HCT116 (cell line): ENCODE results near the gene ZP1. TPM values are rescaled to one million over a fixed set of nuclear protein-coding genes. Genes with fewer than 3 reads are reported as not detected.

Experiments used
- ATAC-seq: fragments of 200-7000 bp; cut with Tn5 transposase; 2 replicates; pipeline ENCODE4 v1.9.1; 2020; ENCODE audit warnings: mild to moderate bottlenecking, moderate library complexity
- BruUV-seq: library from RNA; stranded (reverse); fragments of 400-500 nt; replicated peaks from 2 replicates; lab custom pipeline; 2021; lab: Mats Ljungman, UMichigan
- CTCF ChIA-PET: fragments of 300-600 bp; sonication (Branson Sonifier 250); formaldehyde crosslinking; loops from one replicate; lab custom pipeline; 2021; ENCODE audit warnings: antibody characterized with exemption; lab: Charles Lee
- POLR2A ChIA-PET: fragments of 300-600, 350-600 bp; sonication (Branson Sonifier 250); formaldehyde crosslinking; loops from one replicate; lab custom pipeline; 2021; ENCODE audit warnings: antibody characterized with exemption; lab: Charles Lee
- RAD21 ChIA-PET, 2 experiments: fragments of 300-600 bp; sonication (Branson Sonifier 250); formaldehyde crosslinking; loops; one replicate each; lab custom pipeline; 2023; ENCODE audit warnings: low total read pairs in 2 of 2; ENCODE audit not compliant: uncharacterized antibody in 2 of 2, unreplicated experiment in 2 of 2, low non-redundant PET in 1 of 2; lab: Charles Lee
- DNase-seq: peaks from one replicate; pipeline ENCODE4 v3.0.0-alpha.2; 2010; ENCODE audit warnings: low read depth, low spot score
- H2AFZ ChIP-seq: fragments of 200-600 bp; shearing (Covaris generic), sonication (generic); 2 replicates; pipeline ENCODE4 v1.6.1; 2017; ENCODE audit warnings: low read depth, mixed run types, mixed read lengths, antibody characterized with exemption, low read length; ENCODE audit not compliant: poor library complexity, severe bottlenecking
- H3K27ac ChIP-seq: 2 replicates; pipeline ENCODE4 v1.5.1; 2012; ENCODE audit warnings: low read depth, low read length
- H3K27me3 ChIP-seq: fragments of 200-600 bp; sonication (generic); 2 replicates; pipeline ENCODE4 v1.6.1; 2016; ENCODE audit warnings: mixed run types, low read length, mixed read lengths; ENCODE audit not compliant: insufficient read depth
- H3K36me3 ChIP-seq, 2 experiments: fragments of 200-500 bp in 1 of 2; fragments of 200-600 bp in 1 of 2; sonication (Bioruptor generic) in 1 of 2; sonication (generic) in 1 of 2; 2 replicates each; pipeline versions ENCODE4 v1.5.1 to v1.6.1; 2014 to 2016; ENCODE audit warnings: low read length in 2 of 2, inconsistent platforms in 1 of 2, mixed read lengths in 1 of 2, mixed run types in 1 of 2; ENCODE audit not compliant: insufficient read depth in 2 of 2, control insufficient read depth in 1 of 2
- H3K4me1 ChIP-seq, 2 experiments: fragments of 200-600 bp in 1 of 2; sonication (generic) in 1 of 2; 2 replicates each; pipeline versions ENCODE4 v1.5.1 to v1.6.1; 2012 to 2017; ENCODE audit warnings: low read length in 2 of 2, inconsistent platforms in 1 of 2, mild to moderate bottlenecking in 1 of 2, mixed read lengths in 1 of 2, mixed run types in 1 of 2, moderate library complexity in 1 of 2; ENCODE audit not compliant: insufficient read depth in 2 of 2, control insufficient read depth in 1 of 2
- H3K4me2 ChIP-seq: fragments of 200-600 bp; sonication (generic); 2 replicates; pipeline ENCODE4 v1.6.1; 2017; ENCODE audit warnings: mixed run types, low read length, mixed read lengths
- H3K4me3 ChIP-seq, 2 experiments: fragments of 200-600 bp in 1 of 2; sonication (generic) in 1 of 2; replicated peaks in 1 of 2; 2 replicates each; pipeline ENCODE4 v1.5.1; 2011 to 2016; ENCODE audit warnings: low read length in 2 of 2, control low read depth in 1 of 2, low read depth in 1 of 2, mild to moderate bottlenecking in 1 of 2, mixed read lengths in 1 of 2, mixed run types in 1 of 2
- H3K79me2 ChIP-seq: fragments of 200-600 bp; sonication (generic); 2 replicates; pipeline ENCODE4 v1.6.1; 2017; ENCODE audit warnings: mild to moderate bottlenecking, mixed run types, low read length, moderate library complexity, mixed read lengths; ENCODE audit not compliant: insufficient read depth
- H3K9ac ChIP-seq: fragments of 200-600 bp; sonication (generic); 2 replicates; pipeline ENCODE4 v1.6.1; 2016; ENCODE audit warnings: low read length, mixed read lengths
- H3K9me2 ChIP-seq: fragments of 200-600 bp; sonication (generic), shearing (Covaris generic); 2 replicates; pipeline ENCODE4 v1.6.1; 2017; ENCODE audit warnings: mixed run types, mild to moderate bottlenecking, moderate library complexity; ENCODE audit not compliant: insufficient read depth
- H3K9me3 ChIP-seq, 2 experiments: fragments of 200-500 bp in 1 of 2; fragments of 200-600 bp in 1 of 2; sonication (Bioruptor generic) in 1 of 2; sonication (generic) in 1 of 2; 2 replicates each; pipeline ENCODE4 v1.6.1; 2014 to 2017; ENCODE audit warnings: low read length in 2 of 2, mixed read lengths in 2 of 2, inconsistent platforms in 1 of 2, low read depth in 1 of 2, mild to moderate bottlenecking in 1 of 2, mixed run types in 1 of 2, moderate library complexity in 1 of 2; ENCODE audit not compliant: control insufficient read depth in 1 of 2, insufficient read depth in 1 of 2
- H4K20me1 ChIP-seq: fragments of 200-600 bp; sonication (generic), shearing (Covaris generic); 2 replicates; pipeline ENCODE4 v1.6.1; 2017; ENCODE audit warnings: mixed run types, mild to moderate bottlenecking, moderate library complexity; ENCODE audit not compliant: insufficient read depth
- CEBPB ChIP-seq: IDR thresholded peaks from 2 replicates; pipeline ENCODE4 v1.6.1; 2012; ENCODE audit warnings: low read depth
- ELF1 ChIP-seq: IDR thresholded peaks from 2 replicates; pipeline ENCODE4 v1.6.1; 2012; ENCODE audit warnings: low read depth, borderline replicate concordance
- EZH2 ChIP-seq: fragments of 200-600 bp; sonication (generic); IDR thresholded peaks from 2 replicates; pipeline ENCODE4 v1.6.1; 2017; ENCODE audit warnings: antibody characterized with exemption, mixed run types
- EZH2phosphoT487 ChIP-seq: fragments of 200-600 bp; IDR thresholded peaks from 2 replicates; pipeline ENCODE4 v1.6.1; 2018; ENCODE audit warnings: antibody characterized with exemption, borderline replicate concordance
- FOSL1 ChIP-seq: IDR thresholded peaks from 2 replicates; pipeline ENCODE4 v1.6.1; 2012; ENCODE audit warnings: low read depth
- JUND ChIP-seq: IDR thresholded peaks from 2 replicates; pipeline ENCODE4 v1.6.1; 2012
- POLR2A ChIP-seq: IDR thresholded peaks from 2 replicates; pipeline ENCODE4 v1.7.0; 2011; ENCODE audit warnings: borderline replicate concordance; ENCODE audit not compliant: insufficient read depth, insufficient read length; ENCODE audit errors: extremely low read depth
- POLR2AphosphoS5 ChIP-seq: IDR thresholded peaks from 2 replicates; pipeline ENCODE4 v1.6.1; 2011; ENCODE audit warnings: mild to moderate bottlenecking, low read depth, low read length, moderate library complexity
- RAD21 ChIP-seq: IDR thresholded peaks from 2 replicates; pipeline ENCODE4 v1.6.1; 2012; ENCODE audit warnings: low read depth, mild to moderate bottlenecking
- SIN3A ChIP-seq: IDR thresholded peaks from 2 replicates; pipeline ENCODE4 v1.6.1; 2012; ENCODE audit warnings: low read depth
- SP1 ChIP-seq: IDR thresholded peaks from 2 replicates; pipeline ENCODE4 v1.6.1; 2012; ENCODE audit warnings: low read depth
- SRF ChIP-seq: IDR thresholded peaks from 2 replicates; pipeline ENCODE4 v1.6.1; 2012; ENCODE audit warnings: low read depth
- TCF7L2 ChIP-seq: IDR thresholded peaks from 2 replicates; pipeline ENCODE4 v1.7.0; 2011; ENCODE audit warnings: borderline replicate concordance, inconsistent platforms; ENCODE audit not compliant: insufficient read depth, insufficient read length; ENCODE audit errors: extremely low read depth
- intact Hi-C: fragments of 100-400 bp; cut with micrococcal nuclease; formaldehyde crosslinking; loops from 2 replicates; pipeline ENCODE4 v1.10.0; 2022
- total RNA-seq: library from RNA; stranded (reverse); gene quantifications from one replicate; pipeline ENCODE4 v1.2.1, GENCODE V29; 2021; ENCODE audit not compliant: unreplicated experiment
- TF ChIP-seq, protein P1 (sequence below): IDR thresholded peaks from 2 replicates; pipeline ENCODE4 v1.6.1; 2012

Gene ZP1
- total RNA-seq, 1 experiment from 2014 or later = not detected

DNA sequence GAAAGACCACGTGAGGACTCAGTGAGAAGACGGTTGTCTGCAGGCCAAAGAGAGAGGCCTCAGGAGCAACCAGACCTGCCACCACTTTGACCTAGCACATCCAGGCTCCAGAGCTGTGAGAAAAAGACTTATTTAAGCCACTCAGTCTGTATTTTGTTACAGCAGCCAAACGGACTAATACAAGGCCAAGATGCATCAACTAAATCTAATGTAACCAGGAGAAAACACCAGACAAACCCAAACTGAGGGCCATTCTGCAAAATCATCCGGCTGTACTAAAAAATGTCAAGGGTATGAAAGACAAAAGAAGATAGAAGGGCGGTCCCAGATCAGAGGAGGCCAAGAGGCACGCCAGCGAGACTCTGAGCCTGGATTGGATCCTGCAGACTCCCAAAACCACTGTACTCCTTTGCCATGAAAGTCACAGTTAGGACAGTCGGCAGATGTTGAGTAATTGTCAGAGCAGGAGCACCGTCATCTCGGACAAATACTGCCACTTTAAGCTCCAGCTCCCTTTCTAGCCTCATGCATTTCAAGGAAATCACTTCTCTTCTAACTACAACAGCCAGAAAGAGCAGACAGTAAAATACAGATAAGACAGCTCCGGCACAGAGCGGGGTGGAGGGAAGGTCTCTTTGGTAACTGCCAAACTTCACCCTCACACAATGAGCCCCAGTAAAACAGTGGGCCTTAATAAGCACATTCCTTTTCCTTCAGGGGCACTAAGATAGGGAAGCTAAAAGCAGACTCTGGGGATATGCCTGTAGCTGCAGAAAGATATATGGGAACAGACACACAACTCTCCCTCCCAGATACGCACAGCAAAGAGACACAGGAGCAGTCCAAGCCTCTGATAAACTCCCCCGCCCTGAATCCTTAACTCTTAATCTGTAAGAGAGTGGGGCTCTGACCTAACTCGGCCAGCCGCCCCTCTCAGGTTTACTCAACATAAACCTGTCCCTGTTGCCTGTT is 3.5 kb upstream of the ZP1 start:
- ChIA-PET CTCF (no interaction called here), POLR2A (no interaction called here), RAD21 (no interaction called here)
- no peaks in the 10 kb centered on the region for H3K9me2 ChIP-seq
- no peak overlapping the region for H2AFZ ChIP-seq
- H3K9me3 ChIP-seq = no peaks in the 10 kb centered on the region
- intact Hi-C loops = no loop called here
- no peak for ATAC-seq
- no peak overlapping the region for H3K9ac ChIP-seq
- H3K4me3 ChIP-seq = no peak overlapping the region
- no TSS peak for BruUV-seq
- H3K4me2 ChIP-seq = no peak overlapping the region
- no peaks in the 10 kb centered on the region for H4K20me1 ChIP-seq
- H3K36me3 ChIP-seq = no peaks in the 10 kb centered on the region
- no peak for DNase-seq
- no peak overlapping the region for H3K27ac ChIP-seq
- no peaks in the 10 kb centered on the region for H3K79me2 ChIP-seq
- H3K4me1 ChIP-seq = no peaks in the 10 kb centered on the region
- H3K27me3 ChIP-seq = 0 out of 2 replicates have a peak, but pooled peaks cover 4% of the 10 kb centered on the region
- TF ChIP-seq SIN3A = no peak
- TF ChIP-seq EZH2 = no peak
- no peak for TF ChIP-seq CEBPB
- TF ChIP-seq TCF7L2 = no peak
- no peak for TF ChIP-seq EZH2phosphoT487
- no peak for TF ChIP-seq JUND
- TF ChIP-seq ELF1 = no peak
- no peak for TF ChIP-seq SP1
- no peak for TF ChIP-seq POLR2AphosphoS5
- TF ChIP-seq POLR2A = no peak
- no peak for TF ChIP-seq SRF
- TF ChIP-seq FOSL1 = no peak
- TF ChIP-seq, protein P1, sequence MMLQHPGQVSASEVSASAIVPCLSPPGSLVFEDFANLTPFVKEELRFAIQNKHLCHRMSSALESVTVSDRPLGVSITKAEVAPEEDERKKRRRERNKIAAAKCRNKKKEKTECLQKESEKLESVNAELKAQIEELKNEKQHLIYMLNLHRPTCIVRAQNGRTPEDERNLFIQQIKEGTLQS = no peak
- TF ChIP-seq RAD21 = no peak
